Measurements from ENCODE around the gene STX10.

The STX10 gene

GRCh38 chr19:13138916-13139198 is 11.3 kb downstream of the STX10 start:
- Histone ChIP-seq H3K27ac (no peak overlapping the region), H3K4me1 (peaks cover 0 to 25% (median 2%) of the 10 kb centered on the region in 4 donors), H3K9me3 (no peaks in the 10 kb centered on the region), H3K4me3 (no peak overlapping the region), H3K36me3 (peaks cover 28 to 63% (median 44%) of the 10 kb centered on the region in 3 donors), H3K27me3 (no peaks in the 10 kb centered on the region)
- intact Hi-C loops (cut with DNase I; ENCODE audit: low total_unique reads) = no loop called here
- TF ChIP-seq CTCF (IDR thresholded peaks at IDR 0.05) = no peak
- DNase-seq = no peak

GRCh38 chr19:13138171-13138915 is 11.8 kb downstream of the STX10 start:
- DNase-seq = no peak
- Histone ChIP-seq H3K4me3 (no peak overlapping the region), H3K27me3 (no peaks in the 10 kb centered on the region), H3K4me1 (peaks cover 0 to 20% (median 1%) of the 10 kb centered on the region in 4 donors), H3K27ac (no peak overlapping the region), H3K36me3 (peaks cover 26 to 62% (median 44%) of the 10 kb centered on the region in 3 donors), H3K9me3 (no peaks in the 10 kb centered on the region)
- intact Hi-C loops (cut with DNase I; ENCODE audit: low total_unique reads) = no loop called here
- TF ChIP-seq CTCF (IDR thresholded peaks at IDR 0.05) = no peak

- H3K4me1 ChIP-seq = peaks cover 0 to 13% (median 0%) of the 10 kb centered on the region in 4 donors
- no peaks in the 10 kb centered on the region for H3K27me3 ChIP-seq
- intact Hi-C loops (cut with DNase I; ENCODE audit: low total_unique reads) = no loop called here
- no peak overlapping the region for H3K27ac ChIP-seq
- H3K4me3 ChIP-seq = no peak overlapping the region
- H3K36me3 ChIP-seq = peaks cover 26 to 62% (median 44%) of the 10 kb centered on the region in 3 donors
- no peak for TF ChIP-seq CTCF (IDR thresholded peaks at IDR 0.05)
- H3K9me3 ChIP-seq = no peaks in the 10 kb centered on the region
- no peak for DNase-seq
Observed at GRCh38 chr19:13137290-13137794, 12.8 kb downstream of the STX10 start.

- no peak overlapping the region for H3K27ac ChIP-seq
- H3K4me3 ChIP-seq = no peak overlapping the region
- peaks cover 0 to 13% (median 0%) of the 10 kb centered on the region in 4 donors for H3K4me1 ChIP-seq
- no peak for TF ChIP-seq CTCF (IDR thresholded peaks at IDR 0.05)
- intact Hi-C loops (cut with DNase I; ENCODE audit: low total_unique reads) = no loop called here
- DNase-seq = no peak
- H3K9me3 ChIP-seq = no peaks in the 10 kb centered on the region
- peaks cover 26 to 54% (median 44%) of the 10 kb centered on the region in 3 donors for H3K36me3 ChIP-seq
- no peaks in the 10 kb centered on the region for H3K27me3 ChIP-seq
Observed at GRCh38 chr19:13135068-13136062, 14.8 kb downstream of the STX10 start.

- Histone ChIP-seq H3K36me3 (peaks cover 26 to 46% (median 44%) of the 10 kb centered on the region in 3 donors), H3K27ac (peak overlapping the region in 1 of 2 donors; percentile 30)
- TF ChIP-seq CTCF (IDR thresholded peaks at IDR 0.05) = no peak
Observed at GRCh38 chr19:13134626-13135025, 15.5 kb downstream of the STX10 start.

More at GRCh38 chr19:13134626-13135025, 15.5 kb downstream of the STX10 start:
- intact Hi-C loops (cut with DNase I; ENCODE audit: low total_unique reads) = no loop called here
- Histone ChIP-seq H3K4me1 (peaks cover 0 to 13% (median 0%) of the 10 kb centered on the region in 4 donors), H3K27me3 (no peaks in the 10 kb centered on the region), H3K4me3 (no peak overlapping the region), H3K9me3 (no peaks in the 10 kb centered on the region)
- no peak for DNase-seq

Measured in tibial artery (tissue), 4 donors.